ENCODE measurements around the gene BBX.

The BBX gene

DNA sequence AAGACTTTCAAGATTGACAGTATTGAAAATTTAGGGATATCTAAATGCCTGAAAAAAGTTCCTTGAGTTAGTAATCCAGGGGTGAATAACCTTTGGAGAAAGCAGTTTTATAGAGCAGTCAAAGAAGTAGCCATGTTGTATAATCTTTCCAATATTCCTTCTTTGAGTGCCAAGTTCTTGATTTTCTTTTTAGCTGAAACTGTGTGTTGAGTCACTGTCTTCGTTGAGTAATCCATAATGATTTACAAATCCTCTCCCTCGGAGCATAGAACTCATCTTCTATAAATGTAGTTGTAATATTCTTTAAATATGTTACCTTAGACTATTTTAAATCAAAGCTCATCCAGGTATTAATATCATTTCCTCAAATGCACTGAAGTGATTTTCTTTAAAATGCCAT lies 135.2 kb downstream of the BBX start:
- DNase-seq: peak; percentile 16 to 34

GRCh38 chr3:107660306-107660976 lies 137.7 kb downstream of the BBX start:
- peak; percentile 42 to 58 for DNase-seq

- DNase-seq: peak; percentile 36 to 46
Observed at GRCh38 chr3:107661447-107662123, 138.8 kb downstream of the BBX start.

GRCh38 chr3:107662124-107662507 lies 139.4 kb downstream of the BBX start:
- DNase-seq: peak; percentile 44 to 52

DNA sequence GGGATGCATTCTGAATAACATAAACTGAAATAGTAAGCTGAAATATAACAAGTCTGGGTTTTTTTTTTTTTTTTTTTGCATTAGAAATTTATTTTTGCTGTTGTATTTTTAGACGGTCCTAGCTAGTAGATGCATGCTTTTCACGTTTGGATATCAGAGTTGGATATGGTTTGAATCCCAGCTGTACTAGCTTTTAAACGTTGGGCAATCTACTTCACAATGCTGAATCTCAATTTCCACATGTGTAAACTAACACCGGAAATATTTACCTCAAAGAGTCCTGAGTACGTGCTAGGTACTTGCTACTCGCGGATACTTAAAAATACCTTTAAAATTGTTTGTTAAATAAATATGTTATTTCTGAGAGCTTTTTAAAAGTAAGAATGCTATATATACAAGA lies 139.8 kb downstream of the BBX start:
- DNase-seq: no peak

DNA sequence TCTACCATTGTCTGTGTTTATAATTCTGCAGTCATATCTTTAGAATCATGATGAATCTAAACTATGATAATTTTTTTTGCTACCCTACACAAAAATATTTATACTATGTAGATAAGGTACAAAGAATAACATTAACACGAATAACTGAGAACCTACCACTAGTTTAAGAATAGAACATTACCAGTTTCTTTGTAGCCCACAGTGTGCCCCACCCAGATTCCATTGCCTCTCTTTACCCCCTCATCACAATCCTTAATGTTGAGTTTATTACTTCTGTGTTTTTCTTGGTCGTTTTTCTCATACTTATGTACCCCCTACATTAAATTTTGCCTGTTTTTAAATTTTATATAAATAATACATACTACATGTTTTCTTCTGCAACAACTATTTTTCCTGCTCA lies 140.5 kb downstream of the BBX start:
- no peak for DNase-seq

GRCh38 chr3:107664614-107665013 lies 141.9 kb downstream of the BBX start:
- DNase-seq: no peak

- DNase-seq: no peak
Observed at GRCh38 chr3:107665351-107665750, 142.6 kb downstream of the BBX start.

GRCh38 chr3:107666853-107667252 lies 144.1 kb downstream of the BBX start:
- DNase-seq: no peak

GRCh38 chr3:107668416-107668815 lies 145.7 kb downstream of the BBX start:
- no peak for DNase-seq

DNA sequence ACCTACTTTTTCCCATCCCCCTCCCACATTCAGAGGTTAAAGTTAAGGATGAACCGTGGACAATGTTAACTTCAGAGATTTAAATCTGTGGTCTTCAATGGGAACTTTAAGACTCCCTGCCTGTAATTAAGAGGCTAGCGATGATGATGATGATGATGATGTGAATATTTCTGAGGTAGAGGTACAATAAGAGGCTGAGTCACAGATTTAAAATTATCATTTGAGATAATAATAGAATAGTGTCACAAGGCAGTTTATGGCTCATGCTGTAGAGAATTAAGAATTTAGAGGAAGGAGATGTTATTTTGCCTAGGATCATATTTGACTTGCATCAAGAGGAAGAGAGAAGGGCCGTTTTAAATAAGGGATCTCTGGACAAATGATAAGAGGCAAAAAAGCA lies 146.2 kb downstream of the BBX start:
- DNase-seq: no peak

DNA sequence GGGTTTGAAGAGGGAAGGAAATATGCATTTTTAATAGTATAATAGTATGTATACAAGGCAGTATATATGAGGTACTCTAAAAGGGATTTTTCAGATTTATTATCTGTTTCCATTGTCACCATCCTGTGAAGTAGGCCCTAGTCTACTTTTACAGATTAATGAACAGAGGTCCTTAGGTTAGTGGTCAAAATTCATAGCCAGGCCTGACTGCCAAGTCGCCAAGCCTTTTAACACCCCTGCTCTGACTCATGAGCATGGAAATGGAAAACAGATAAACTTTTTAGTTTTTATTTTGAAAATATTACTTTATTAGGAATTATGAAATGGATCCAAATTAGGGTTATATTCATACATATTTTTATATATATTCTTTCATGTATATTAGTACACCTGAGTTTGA lies 146.9 kb downstream of the BBX start:
- DNase-seq: no peak

GRCh38 chr3:107670986-107671385 lies 148.2 kb downstream of the BBX start:
- DNase-seq: no peak

GRCh38 chr3:107674371-107674770 lies 151.6 kb downstream of the BBX start:
- no peak for DNase-seq

DNA sequence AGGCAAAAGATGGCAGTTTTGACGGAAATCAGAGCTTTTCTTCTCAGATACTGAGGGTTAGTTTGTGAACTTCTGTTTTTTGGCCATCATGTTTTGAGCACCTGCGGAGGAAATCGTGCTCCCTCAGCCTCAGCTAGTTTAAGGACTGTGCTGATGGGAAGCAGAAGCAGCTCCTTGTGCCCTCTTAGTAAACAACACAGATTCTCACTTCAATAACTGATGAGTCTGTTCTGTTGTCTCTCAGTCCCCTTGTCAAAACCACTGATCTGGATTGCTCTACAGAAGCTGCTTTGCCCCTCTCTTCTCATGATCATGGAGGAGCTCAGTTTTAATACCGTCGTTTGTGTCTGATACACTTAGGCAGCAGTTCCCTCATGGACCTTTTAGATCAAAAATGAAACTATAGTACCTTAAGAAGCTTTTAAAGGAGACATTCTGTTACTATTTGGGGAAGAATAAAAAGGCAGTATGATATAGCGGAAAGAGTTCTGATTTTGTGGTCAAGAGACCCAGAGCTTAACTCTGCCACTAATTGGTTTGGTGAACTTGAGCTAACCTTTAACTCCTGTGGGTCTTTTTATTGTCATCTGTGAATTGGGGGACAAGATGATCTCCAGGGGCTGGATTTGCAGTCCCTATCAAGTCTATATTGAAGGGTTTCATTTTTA lies 152.6 kb downstream of the BBX start:
- DNase-seq: no peak

DNA sequence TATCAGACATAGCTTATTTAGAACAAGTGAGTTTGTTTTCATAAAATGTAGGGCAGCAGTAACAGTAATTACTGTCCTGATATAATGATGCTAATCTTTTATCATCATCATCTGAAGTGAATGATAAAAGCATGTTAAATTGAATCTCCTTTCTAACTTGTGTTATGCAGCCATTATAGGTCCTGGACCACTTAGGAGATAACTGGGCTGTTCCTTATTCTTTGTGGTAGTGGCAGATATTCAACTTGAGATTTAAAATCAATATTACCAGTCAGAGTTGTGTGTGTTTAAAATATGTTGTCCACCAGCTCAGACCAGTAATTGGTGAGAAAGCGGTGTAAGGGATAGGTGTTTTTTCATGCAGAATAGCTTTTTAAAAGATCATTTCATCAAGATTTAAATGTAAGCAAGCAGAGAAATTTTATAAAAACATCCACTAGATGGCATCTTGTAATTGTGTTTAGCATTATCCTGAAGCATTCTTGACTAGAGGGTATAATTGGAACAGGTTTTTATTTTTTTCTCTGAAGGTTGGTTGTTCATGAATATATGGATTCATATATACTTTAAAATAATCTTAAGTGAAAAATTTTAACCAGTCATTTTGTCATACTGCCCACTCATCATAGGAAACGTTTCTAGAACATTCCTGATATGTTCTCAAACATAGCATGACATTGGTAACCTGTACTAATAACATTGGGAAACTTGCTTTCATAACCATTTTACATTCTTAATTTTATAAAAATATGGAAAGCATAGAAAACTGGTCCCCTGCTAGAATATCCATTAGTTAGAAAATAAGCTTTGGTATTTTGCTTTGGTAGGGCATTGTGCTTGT lies 153.9 kb downstream of the BBX start:
- peak in 1 of 2 donors; percentile 64 for DNase-seq

GRCh38 chr3:107679921-107680320 lies 157.2 kb downstream of the BBX start:
- DNase-seq: no peak

GRCh38 chr3:107680698-107681097 lies 157.9 kb downstream of the BBX start:
- peak in 1 of 2 donors; percentile 52 for DNase-seq

DNA sequence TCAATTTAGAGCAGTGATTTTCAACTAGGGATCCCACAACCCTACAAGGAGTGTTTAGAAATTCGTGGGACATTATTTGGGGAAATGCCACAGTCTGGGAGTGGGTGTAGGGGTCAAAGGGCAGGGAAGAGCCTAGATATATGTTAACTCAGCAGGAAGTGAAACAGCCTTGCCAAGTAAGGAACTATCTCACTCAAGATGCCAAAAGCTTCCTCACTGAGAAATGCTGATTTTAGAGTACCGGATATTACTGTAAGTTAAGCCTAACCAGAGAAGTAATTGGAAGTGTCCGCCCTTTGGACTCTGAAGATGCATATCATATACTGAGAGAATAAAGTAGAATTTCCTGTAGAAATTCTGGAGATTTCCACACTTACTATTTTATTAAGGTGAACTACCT lies 158.6 kb downstream of the BBX start:
- peak; percentile 84 to 87 for DNase-seq

GRCh38 chr3:107682580-107682979 lies 159.8 kb downstream of the BBX start:
- DNase-seq: no peak

DNA sequence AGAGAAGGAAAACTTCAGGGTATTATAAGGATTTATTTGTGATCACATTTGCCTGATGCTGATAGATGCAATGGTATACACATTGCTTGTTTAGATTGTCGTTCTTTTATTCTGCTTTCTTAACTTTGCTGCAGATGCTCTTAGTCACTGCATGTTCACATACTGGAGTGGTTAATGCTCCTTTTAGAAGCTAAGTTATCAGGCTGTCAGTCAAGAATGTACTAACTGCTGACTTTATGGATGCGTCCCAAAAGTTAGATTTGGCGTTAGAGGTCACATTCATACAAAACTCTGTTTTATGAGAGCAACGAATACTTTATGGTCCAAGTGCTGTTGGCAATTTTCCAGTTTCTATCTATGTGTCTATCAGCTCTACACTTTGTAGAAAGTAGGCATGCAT lies 160.7 kb downstream of the BBX start:
- DNase-seq: no peak

- DNase-seq: no peak
Observed at GRCh38 chr3:107684431-107684925, 161.7 kb downstream of the BBX start.

GRCh38 chr3:107685383-107685782 lies 162.6 kb downstream of the BBX start:
- DNase-seq: no peak

Data from inflammatory macrophage (primary cell).